ENCODE data around the gene BIRC6.
"Not testable (repeated sequence)": the region's sequence is repeated elsewhere in the genome, so short reads cannot be mapped to it uniquely, and the experiment has no call there.

The BIRC6 gene

DNA sequence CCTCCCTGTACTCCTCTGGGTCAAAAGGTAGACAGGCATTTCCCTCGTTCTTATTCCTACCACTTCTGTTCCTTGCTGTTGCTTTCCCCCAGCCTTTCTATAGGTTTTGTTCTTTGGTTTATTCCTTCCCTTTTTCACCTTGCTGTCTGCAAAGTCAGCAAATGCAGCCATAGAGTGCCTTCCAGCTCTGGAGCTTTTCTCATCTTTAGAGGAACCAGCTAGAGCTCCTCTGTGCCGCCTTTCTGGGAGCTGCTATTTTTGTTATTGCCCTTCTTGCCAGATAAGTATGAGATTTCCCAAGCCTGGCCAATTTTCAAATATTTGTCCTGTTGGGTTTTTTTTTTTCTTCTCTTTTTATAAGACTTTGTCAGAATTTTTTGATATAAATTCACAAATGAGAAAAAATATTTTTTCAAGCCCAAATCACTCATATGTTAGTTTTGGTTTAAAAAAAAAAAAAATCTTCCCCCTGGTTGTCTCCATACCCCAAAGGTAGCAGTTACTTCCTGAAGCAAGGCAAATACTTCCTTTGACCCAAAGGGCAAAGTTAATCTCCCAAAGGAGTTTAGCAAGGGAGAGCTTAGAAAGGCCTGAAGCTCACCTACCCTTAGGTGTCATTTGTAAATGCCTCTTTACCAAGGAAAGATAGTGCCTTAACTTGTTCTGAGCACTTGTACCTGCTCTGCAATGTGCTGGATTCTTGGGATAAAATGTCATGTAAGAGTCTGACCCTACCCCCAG lies 265.9 kb downstream of the BIRC6 start:
- no peak for DNase-seq

DNA sequence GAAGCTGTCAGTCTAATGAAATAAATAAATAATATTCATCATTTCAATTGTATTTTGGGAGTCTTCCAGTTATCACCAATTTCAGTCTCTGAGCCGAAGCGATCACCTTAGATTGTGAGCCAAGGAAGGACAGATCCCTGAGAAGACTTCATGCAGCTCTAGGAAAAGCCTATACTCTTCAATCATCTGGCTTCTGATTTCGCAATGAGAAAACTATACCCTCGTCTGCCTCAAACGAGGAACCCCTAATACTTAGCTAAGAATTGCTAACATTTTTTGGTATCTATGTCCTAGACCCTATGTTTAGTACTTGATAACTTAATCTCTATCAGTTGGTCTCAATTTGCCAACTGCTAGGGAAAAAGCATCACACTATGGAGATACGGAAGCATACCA lies 266.5 kb downstream of the BIRC6 start:
- DNase-seq, result no peak

- no peak for DNase-seq
Observed at GRCh38 chr2:32624812-32625211, 268.0 kb downstream of the BIRC6 start.

- no peak for DNase-seq
Observed at GRCh38 chr2:32626639-32627221, 269.9 kb downstream of the BIRC6 start.

DNA sequence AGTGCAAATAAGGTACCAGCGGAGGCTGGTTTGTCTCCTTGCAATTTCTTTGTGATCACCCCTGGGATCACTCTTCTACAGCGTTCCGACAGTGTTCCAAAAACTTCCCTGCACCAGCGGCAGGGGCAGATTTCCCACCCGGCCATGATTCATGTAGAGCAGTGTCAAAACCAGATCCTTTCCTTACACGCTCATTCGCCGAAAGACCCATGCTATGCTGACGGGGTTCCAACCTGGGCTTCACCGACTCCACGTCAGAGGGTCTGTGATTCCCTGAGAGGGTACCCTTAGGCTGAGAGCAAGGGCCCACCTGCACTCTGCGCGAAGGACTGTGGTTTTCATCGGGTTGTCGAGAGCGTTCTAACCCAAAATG lies 270.6 kb downstream of the BIRC6 start:
- DNase-seq, result no peak

- DNase-seq, result peak; percentile 93
Observed at GRCh38 chr2:32627814-32628579, 271.2 kb downstream of the BIRC6 start, which contains the start of gene TTC27. TSS of gene TTC27 (plus strand) at chr2:32628050. CDS start at chr2:32628293, 243 bp downstream.

- DNase-seq, result no peak
Observed at GRCh38 chr2:32632089-32632488, 275.3 kb downstream of the BIRC6 start.

DNA sequence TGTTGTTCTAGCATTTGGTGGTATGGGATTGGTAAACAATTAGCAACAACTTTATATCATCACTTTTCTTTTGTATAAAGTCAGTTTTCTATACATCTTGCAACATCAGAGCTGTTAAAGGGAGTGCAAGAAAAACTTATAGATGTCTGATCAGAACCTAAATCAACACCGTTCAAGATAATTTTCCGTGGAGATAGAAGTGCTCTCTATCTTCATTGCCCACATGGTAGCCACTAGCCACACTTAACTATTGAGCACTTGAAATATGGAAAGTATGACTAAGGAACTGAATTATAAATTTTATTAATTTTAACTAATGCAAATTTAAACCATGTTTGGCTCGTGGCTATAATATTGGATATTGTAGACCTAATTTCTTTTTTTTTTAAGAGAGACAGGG lies 276.2 kb downstream of the BIRC6 start:
- DNase-seq, result no peak

DNA sequence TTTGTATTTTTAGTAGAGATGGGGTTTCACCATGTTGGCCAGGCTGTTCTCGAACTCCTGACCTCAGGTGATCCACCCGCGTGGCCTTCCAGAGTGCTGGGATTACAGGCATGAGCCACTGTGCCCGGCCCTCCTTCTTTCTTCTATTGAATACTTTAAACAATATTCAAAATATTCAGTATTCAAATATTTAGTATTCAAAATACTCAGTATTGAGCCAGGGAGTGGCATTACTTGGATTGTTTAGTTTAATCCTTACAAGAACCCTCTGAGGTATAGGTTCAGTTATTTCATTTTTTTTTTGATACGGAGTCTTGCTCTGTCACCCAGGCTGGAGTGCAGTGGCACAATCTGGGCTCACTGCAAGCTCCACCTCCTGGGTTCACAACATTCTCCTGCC lies 281.7 kb downstream of the BIRC6 start:
- DNase-seq, result not testable (repeated sequence)

- DNase-seq, result no peak
Observed at GRCh38 chr2:32641180-32641579, 284.4 kb downstream of the BIRC6 start.

- DNase-seq, result no peak
Observed at GRCh38 chr2:32647180-32647651, 290.4 kb downstream of the BIRC6 start.

DNA sequence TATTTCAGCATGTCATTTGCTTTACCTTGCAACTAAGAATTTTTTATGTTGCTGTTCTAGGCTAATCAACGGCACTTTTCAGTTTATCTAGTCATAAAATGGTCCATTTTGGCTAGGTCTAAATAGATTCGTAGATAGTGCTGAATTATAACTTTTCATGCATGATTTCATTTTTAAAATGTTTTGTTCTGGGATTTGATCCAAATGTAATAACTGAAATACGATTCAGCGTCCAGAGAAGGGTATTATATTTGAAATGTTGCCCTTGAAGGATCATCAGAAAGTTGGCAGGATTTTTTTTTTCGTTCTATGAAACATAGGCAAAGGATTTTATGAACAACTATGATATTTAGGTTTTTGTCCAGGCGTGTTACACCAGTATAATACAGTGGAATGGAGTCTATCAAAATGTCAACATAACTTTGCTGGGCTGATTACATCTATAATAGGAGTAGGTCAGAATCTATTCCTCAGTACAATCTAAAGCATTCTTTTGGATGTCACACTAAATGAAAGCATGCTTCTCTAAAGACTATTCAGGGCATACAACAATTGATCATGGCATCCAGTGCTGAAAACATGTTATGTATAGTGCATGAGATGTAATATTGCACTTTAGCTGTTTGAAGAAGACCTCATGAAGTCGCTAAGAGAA lies 295.9 kb downstream of the BIRC6 start:
- no peak for DNase-seq

DNA sequence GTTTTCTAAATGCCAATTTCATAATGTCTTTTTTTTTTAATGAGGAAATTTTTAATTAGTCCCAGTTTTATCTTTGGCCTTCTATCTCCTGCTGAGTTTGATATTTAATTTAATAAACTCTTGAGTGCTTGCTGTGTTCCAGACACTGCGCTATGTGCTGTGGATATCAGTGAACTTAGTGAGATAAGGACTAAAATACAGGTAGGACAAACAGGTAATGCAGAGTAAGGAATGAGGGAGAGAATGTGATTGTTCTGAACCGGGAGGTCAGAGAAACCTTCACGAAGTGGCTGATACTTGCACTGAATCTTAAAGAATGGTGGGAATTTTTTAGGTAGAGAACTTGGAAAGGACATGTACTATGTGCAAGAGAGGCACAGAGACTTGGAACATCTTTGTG lies 299.2 kb downstream of the BIRC6 start:
- no peak for DNase-seq

- DNase-seq, result no peak
Observed at GRCh38 chr2:32663864-32664263, 307.0 kb downstream of the BIRC6 start.

DNA sequence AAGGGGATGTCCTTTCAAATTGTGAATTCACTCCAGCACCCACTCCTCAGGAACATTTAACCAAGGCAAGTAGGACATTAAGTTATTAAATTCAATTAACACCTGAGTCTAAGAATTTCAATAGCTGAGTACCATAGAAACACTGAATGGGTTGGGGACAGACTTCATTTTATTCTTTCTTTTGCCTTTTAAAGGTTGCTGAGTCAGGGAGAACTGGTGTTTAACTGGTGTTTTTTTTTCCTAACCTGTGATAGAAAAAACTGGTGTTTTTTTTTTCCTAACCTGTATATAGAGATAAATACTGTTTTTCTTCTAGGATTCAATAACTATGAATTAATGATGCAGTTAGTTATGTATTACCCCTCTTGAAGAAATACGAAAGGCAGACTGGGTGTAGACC lies 309.9 kb downstream of the BIRC6 start:
- no peak for DNase-seq

- no peak for DNase-seq
Observed at GRCh38 chr2:32668254-32668653, 311.4 kb downstream of the BIRC6 start.

All from SHP77 (cell line).